ENCODE measurements around the gene EXOC4.

EXOC4 gene

DNA sequence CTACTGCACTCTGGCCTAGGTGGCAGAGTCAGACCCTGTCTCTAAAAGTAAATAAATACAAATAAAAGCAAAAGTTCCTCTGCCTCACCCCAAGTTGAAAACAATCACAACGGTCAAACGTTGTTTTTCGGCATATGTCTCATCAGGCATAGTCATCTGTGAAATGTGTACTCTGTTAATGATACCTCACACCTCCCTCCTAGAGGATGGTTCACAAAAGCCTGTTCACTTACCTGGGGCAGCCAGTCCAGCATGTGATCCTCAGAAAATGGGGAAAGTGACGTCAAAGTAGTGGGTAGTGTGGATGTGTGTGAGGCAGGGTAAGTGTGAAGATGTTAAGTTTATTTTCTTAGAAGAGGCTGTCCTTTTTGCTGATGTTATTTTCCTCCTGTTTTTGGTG lies 620.3 kb downstream of the EXOC4 start:
- TF ChIP-seq, protein P1, sequence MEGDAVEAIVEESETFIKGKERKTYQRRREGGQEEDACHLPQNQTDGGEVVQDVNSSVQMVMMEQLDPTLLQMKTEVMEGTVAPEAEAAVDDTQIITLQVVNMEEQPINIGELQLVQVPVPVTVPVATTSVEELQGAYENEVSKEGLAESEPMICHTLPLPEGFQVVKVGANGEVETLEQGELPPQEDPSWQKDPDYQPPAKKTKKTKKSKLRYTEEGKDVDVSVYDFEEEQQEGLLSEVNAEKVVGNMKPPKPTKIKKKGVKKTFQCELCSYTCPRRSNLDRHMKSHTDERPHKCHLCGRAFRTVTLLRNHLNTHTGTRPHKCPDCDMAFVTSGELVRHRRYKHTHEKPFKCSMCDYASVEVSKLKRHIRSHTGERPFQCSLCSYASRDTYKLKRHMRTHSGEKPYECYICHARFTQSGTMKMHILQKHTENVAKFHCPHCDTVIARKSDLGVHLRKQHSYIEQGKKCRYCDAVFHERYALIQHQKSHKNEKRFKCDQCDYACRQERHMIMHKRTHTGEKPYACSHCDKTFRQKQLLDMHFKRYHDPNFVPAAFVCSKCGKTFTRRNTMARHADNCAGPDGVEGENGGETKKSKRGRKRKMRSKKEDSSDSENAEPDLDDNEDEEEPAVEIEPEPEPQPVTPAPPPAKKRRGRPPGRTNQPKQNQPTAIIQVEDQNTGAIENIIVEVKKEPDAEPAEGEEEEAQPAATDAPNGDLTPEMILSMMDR (IDR thresholded peaks at IDR 0.05; ENCODE audit: low read depth, low read length), result no peak
- no peak overlapping the region for H3K4me3 ChIP-seq (replicated peaks in 1 of 2; ENCODE audit: low read depth in 2 of 2, low read length in 2 of 2)
- no peak for DNase-seq (ENCODE audit: low read depth in 2 of 2)

DNA sequence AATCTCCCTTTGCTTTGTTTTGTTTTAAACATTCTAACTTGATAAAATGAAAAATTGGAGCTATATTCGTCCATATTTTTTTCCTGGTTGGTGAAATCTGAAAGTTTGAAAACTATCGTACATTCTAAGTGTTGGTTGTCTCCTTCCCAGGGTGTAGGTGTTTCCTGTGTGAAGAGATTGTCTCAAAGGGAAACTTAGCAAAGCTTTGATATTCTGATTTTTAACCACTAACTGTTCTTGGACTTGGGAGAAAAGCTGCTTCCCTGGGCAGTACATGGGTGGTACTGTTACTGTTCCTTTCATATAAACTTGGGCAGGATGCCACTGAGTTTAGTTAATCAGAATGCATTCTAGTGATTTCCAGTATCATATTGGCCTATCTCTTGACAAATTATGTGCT lies 620.8 kb downstream of the EXOC4 start:
- H3K4me3 ChIP-seq (replicated peaks in 1 of 2; ENCODE audit: low read depth in 2 of 2, low read length in 2 of 2), result no peak overlapping the region
- DNase-seq (ENCODE audit: low read depth in 2 of 2), result peak in 1 of 2 donors; percentile 2
- TF ChIP-seq, protein P1 (IDR thresholded peaks at IDR 0.05; ENCODE audit: low read depth, low read length), result no peak

DNA sequence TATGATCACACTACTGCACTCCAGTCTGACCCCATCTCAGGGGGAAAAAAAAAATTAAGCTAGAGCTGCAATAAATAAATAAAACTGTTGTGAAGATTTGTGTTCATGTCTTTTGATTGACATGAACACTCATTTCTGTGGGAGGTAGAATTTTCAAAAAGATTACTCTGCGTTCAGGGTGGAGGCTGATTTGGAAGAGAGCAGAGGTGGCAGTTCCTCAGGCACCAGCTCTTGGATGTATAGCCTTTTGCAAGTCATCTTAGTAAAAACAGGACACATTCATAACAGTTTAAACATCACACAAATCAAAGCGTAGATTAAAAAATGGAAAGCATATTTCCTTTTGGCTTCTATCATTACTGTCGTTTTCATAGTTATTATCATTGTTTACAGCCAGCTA lies 630.7 kb downstream of the EXOC4 start:
- TF ChIP-seq, protein P1 (IDR thresholded peaks at IDR 0.05; ENCODE audit: low read depth, low read length), result no peak
- H3K4me3 ChIP-seq (replicated peaks in 1 of 2; ENCODE audit: low read depth in 2 of 2, low read length in 2 of 2), result no peak overlapping the region
- DNase-seq (ENCODE audit: low read depth in 2 of 2), result no peak

DNA sequence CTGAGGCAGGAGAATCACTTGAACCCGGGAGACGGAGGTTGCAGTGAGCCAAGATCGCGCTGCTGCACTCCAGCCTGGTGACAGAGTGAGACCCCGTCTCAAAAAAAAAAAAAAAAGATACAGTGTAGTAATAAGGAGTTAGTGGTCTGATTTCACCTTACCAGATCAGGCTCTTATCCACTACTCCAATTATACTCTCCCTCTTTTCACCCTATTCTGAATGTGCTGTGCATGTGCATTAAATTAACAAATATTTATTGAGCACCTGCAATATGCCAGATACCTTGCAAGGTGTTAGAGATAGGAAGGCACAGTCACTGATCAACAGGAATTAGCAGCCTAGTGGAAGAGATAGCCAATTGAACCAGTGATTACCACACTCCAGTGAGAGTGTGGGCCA lies 632.3 kb downstream of the EXOC4 start:
- H3K4me3 ChIP-seq (replicated peaks in 1 of 2; ENCODE audit: low read depth in 2 of 2, low read length in 2 of 2), result no peak overlapping the region
- DNase-seq (ENCODE audit: low read depth in 2 of 2), result no peak

DNA sequence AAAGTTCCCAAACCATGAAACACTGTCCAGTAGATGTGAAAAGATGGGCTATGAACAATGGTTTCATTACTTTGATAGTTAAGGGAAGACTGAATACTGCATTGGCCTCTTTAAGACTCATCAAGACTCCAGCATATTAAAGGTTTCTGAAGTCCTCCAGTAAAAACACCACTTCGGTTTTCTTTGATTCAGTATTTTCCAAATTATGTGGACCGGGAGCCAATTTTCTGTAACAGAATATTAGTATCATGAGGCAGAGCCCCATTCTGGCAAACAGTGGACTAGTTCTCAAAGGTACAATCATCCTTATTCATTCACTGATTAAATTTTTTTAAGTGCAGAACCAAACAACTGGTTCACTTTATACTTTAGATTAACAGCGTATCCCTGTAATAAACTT lies 633.2 kb downstream of the EXOC4 start:
- DNase-seq (ENCODE audit: low read depth in 2 of 2), result no peak
- H3K4me3 ChIP-seq (replicated peaks in 1 of 2; ENCODE audit: low read depth in 2 of 2, low read length in 2 of 2), result no peak overlapping the region
- TF ChIP-seq, protein P1 (IDR thresholded peaks at IDR 0.05; ENCODE audit: low read depth, low read length), result no peak

More for the DNA sequence above, 632.3 kb downstream of the EXOC4 start:
- TF ChIP-seq, protein P1 (IDR thresholded peaks at IDR 0.05; ENCODE audit: low read depth, low read length), result no peak

DNA sequence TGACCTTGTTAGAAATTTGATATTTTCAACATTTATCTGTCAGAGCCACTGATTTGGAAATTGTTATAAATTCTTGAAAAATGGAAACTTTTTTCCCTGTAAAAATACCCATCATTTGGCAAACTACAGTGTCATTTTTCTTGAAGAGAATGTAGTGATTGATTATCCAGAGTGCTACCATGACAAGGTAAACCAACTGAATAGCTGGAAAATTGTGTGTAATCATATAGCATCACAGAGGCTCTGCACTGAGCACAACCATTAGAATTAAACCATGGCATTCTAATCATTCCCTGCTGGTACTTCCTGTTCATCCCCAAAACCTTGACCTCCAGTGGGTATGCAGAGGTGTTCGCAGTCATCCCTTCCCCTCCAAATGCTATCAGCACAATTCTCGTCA lies 633.9 kb downstream of the EXOC4 start:
- DNase-seq (ENCODE audit: low read depth in 2 of 2), result no peak
- TF ChIP-seq, protein P1 (IDR thresholded peaks at IDR 0.05; ENCODE audit: low read depth, low read length), result no peak
- H3K4me3 ChIP-seq (replicated peaks in 1 of 2; ENCODE audit: low read depth in 2 of 2, low read length in 2 of 2), result no peak overlapping the region

DNA sequence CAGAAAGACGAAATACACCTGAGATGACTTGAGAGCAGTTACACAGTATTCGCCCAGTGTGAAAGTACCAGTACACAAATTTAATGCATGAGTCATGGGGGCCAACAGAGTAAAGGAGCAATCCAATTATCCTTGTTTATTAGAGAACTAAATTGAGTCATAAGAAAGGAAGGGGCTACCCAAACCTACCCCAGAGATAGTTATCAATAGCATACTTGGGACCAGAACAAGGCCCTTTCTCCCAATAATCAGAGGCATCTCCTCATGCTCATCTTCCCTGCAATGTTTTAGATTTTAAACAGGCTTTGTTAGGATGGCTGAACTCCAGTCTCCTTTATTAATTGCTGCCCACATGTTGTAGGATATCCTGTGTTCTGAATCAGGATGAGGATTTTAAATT lies 634.6 kb downstream of the EXOC4 start:
- no peak overlapping the region for H3K4me3 ChIP-seq (replicated peaks in 1 of 2; ENCODE audit: low read depth in 2 of 2, low read length in 2 of 2)
- TF ChIP-seq, protein P1 (IDR thresholded peaks at IDR 0.05; ENCODE audit: low read depth, low read length), result no peak
- no peak for DNase-seq (ENCODE audit: low read depth in 2 of 2)

All from cardiac fibroblast (primary cell).